ENCODE results near the gene TEX47. TPM values are rescaled to one million over a fixed set of nuclear protein-coding genes. Genes with fewer than 3 reads are reported as not detected.
A peak's percentile ranks its signal among the peaks of the same experiment; 100 is the strongest.

The TEX47 gene
- total RNA-seq = not detected
- polyA plus RNA-seq = not detected
- long read RNA-seq, donor 1 = 0 reads
- long read RNA-seq, donor 2 = 0 reads
- long read RNA-seq, donor 3 = 0 reads
- long read RNA-seq, donor 4 = 0 reads
- long read RNA-seq, donor 5 = 0 reads

- H3K9me3 ChIP-seq (ENCODE audit: control insufficient read depth in 4 of 4, insufficient read depth in 3 of 4, low read length in 3 of 4) = no peaks in the 10 kb centered on the region
- no peak for DNase-seq
- H3K4me1 ChIP-seq (ENCODE audit: control insufficient read depth in 5 of 5, insufficient read depth in 5 of 5, low read length in 5 of 5) = no peaks in the 10 kb centered on the region
- no peak for ATAC-seq (ENCODE audit: insufficient read depth, low FRiP score)
- H3K27ac ChIP-seq (ENCODE audit: low read depth in 1 of 2, low read length in 1 of 2) = no peak within 1 kb of the TSS
- no peak for TF ChIP-seq CTCF (IDR thresholded peaks at IDR 0.05; ENCODE audit: control extremely low read depth, extremely low read depth)
- 69 to 79% methylated on average over 7 of the region's 7 CpGs for WGBS, 2 donors
- H3K9ac ChIP-seq (ENCODE audit: insufficient read depth in 1 of 2, low read length in 2 of 2) = no peak within 1 kb of the TSS
- H3K4me3 ChIP-seq = no peak within 1 kb of the TSS
- no peaks in the 10 kb centered on the region for H3K27me3 ChIP-seq (ENCODE audit: control insufficient read depth in 3 of 3, insufficient read depth in 3 of 3, low read length in 2 of 3)
- no peaks in the 10 kb centered on the region for H3K36me3 ChIP-seq (ENCODE audit: control insufficient read depth in 4 of 4, insufficient read depth in 4 of 4, low read length in 4 of 4)
These were observed at the start of gene TEX47 for GRCh38 chr7:88795553-88795952. TEX47 (minus strand) TSS chr7:88795737; CDS start chr7:88794942, 795 bp downstream.

- Histone ChIP-seq H3K36me3 (ENCODE audit: control insufficient read depth in 4 of 4, insufficient read depth in 4 of 4, low read length in 4 of 4) (no peaks in the 10 kb centered on the region), H3K9ac (ENCODE audit: insufficient read depth in 1 of 2, low read length in 2 of 2) (no peak overlapping the region), H3K9me3 (ENCODE audit: control insufficient read depth in 4 of 4, insufficient read depth in 3 of 4, low read length in 3 of 4) (no peaks in the 10 kb centered on the region), H3K27ac (ENCODE audit: low read depth in 1 of 2, low read length in 1 of 2) (no peak overlapping the region), H3K27me3 (ENCODE audit: control insufficient read depth in 3 of 3, insufficient read depth in 3 of 3, low read length in 2 of 3) (no peaks in the 10 kb centered on the region), H3K4me1 (ENCODE audit: control insufficient read depth in 5 of 5, insufficient read depth in 5 of 5, low read length in 5 of 5) (no peaks in the 10 kb centered on the region), H3K4me3 (no peak overlapping the region)
- 68 to 94% methylated on average over 12 of the region's 12 CpGs for WGBS, 2 donors
- DNase-seq (no peak), ATAC-seq (ENCODE audit: insufficient read depth, low FRiP score) (no peak)
- no peak for TF ChIP-seq CTCF (IDR thresholded peaks at IDR 0.05; ENCODE audit: control extremely low read depth, extremely low read depth)
These were observed 49.6 kb upstream of the TEX47 start for GRCh38 chr7:88845091-88845490.

GRCh38 chr7:88842201-88842600 lies 46.7 kb upstream of the TEX47 start:
- ATAC-seq (ENCODE audit: insufficient read depth, low FRiP score) (no peak), DNase-seq (peak in 2 of 3 donors; percentile 2 to 8)

More at GRCh38 chr7:88842201-88842600, 46.7 kb upstream of the TEX47 start:
- TF ChIP-seq CTCF (IDR thresholded peaks at IDR 0.05; ENCODE audit: control extremely low read depth, extremely low read depth) = no peak
- H3K4me3 ChIP-seq = no peak overlapping the region
- H3K9me3 ChIP-seq (ENCODE audit: control insufficient read depth in 4 of 4, insufficient read depth in 3 of 4, low read length in 3 of 4) = no peaks in the 10 kb centered on the region
- H3K36me3 ChIP-seq (ENCODE audit: control insufficient read depth in 4 of 4, insufficient read depth in 4 of 4, low read length in 4 of 4) = no peaks in the 10 kb centered on the region
- H3K27ac ChIP-seq (ENCODE audit: low read depth in 1 of 2, low read length in 1 of 2) = no peak overlapping the region
- H3K27me3 ChIP-seq (ENCODE audit: control insufficient read depth in 3 of 3, insufficient read depth in 3 of 3, low read length in 2 of 3) = no peaks in the 10 kb centered on the region
- no peaks in the 10 kb centered on the region for H3K4me1 ChIP-seq (ENCODE audit: control insufficient read depth in 5 of 5, insufficient read depth in 5 of 5, low read length in 5 of 5)
- no peak overlapping the region for H3K9ac ChIP-seq (ENCODE audit: insufficient read depth in 1 of 2, low read length in 2 of 2)

All from lung (tissue), 16 donors.